Rectal smooth muscle tissue (tissue), 1 donor: ENCODE results near the gene NEGR1.

ENCODE experiments used
- H3K27ac ChIP-seq: one replicate; pipeline ENCODE4 v1.7.0; 2013; ENCODE audit warnings: low read depth, low read length, inconsistent platforms
- H3K27me3 ChIP-seq: one replicate; pipeline ENCODE4 v1.7.0; 2013; ENCODE audit warnings: low read length; ENCODE audit not compliant: control insufficient read depth, insufficient read depth
- H3K36me3 ChIP-seq: one replicate; pipeline ENCODE4 v1.7.0; 2013; ENCODE audit warnings: low read length; ENCODE audit not compliant: control insufficient read depth, insufficient read depth
- H3K4me1 ChIP-seq: one replicate; pipeline ENCODE4 v1.7.0; 2013; ENCODE audit warnings: low read length; ENCODE audit not compliant: control insufficient read depth, insufficient read depth
- H3K4me3 ChIP-seq: one replicate; pipeline ENCODE4 v1.7.0; 2013; ENCODE audit warnings: low read length
- H3K9ac ChIP-seq: one replicate; pipeline ENCODE4 v1.7.0; 2013; ENCODE audit warnings: low read length

NEGR1 gene

GRCh38 chr1:72056516-72056915, 225.8 kb downstream of the NEGR1 start:
- H3K27me3 ChIP-seq, result no peaks in the 10 kb centered on the region
- H3K36me3 ChIP-seq, result no peaks in the 10 kb centered on the region
- H3K4me1 ChIP-seq, result no peaks in the 10 kb centered on the region
- no peak overlapping the region for H3K9ac ChIP-seq
- H3K4me3 ChIP-seq, result no peak overlapping the region
- H3K27ac ChIP-seq, result no peak overlapping the region

GRCh38 chr1:72051538-72051937, 230.8 kb downstream of the NEGR1 start:
- Histone ChIP-seq H3K27ac (no peak overlapping the region), H3K9ac (no peak overlapping the region), H3K4me3 (no peak overlapping the region), H3K4me1 (no peaks in the 10 kb centered on the region), H3K36me3 (no peaks in the 10 kb centered on the region), H3K27me3 (no peaks in the 10 kb centered on the region)

GRCh38 chr1:72050551-72050950, 231.8 kb downstream of the NEGR1 start:
- Histone ChIP-seq H3K36me3 (no peaks in the 10 kb centered on the region), H3K4me3 (no peak overlapping the region), H3K4me1 (no peaks in the 10 kb centered on the region), H3K27me3 (no peaks in the 10 kb centered on the region), H3K27ac (no peak overlapping the region), H3K9ac (no peak overlapping the region)

GRCh38 chr1:72037745-72038343, 244.5 kb downstream of the NEGR1 start:
- Histone ChIP-seq H3K9ac (no peak overlapping the region), H3K4me3 (no peak overlapping the region), H3K4me1 (no peaks in the 10 kb centered on the region), H3K27me3 (no peaks in the 10 kb centered on the region), H3K36me3 (no peaks in the 10 kb centered on the region), H3K27ac (no peak overlapping the region)

GRCh38 chr1:72034827-72035226, 247.5 kb downstream of the NEGR1 start:
- no peaks in the 10 kb centered on the region for H3K4me1 ChIP-seq
- H3K4me3 ChIP-seq, result no peak overlapping the region
- H3K27me3 ChIP-seq, result no peaks in the 10 kb centered on the region
- no peaks in the 10 kb centered on the region for H3K36me3 ChIP-seq
- no peak overlapping the region for H3K9ac ChIP-seq
- H3K27ac ChIP-seq, result no peak overlapping the region

- Histone ChIP-seq H3K9ac (no peak overlapping the region), H3K27ac (no peak overlapping the region), H3K36me3 (no peaks in the 10 kb centered on the region), H3K27me3 (no peaks in the 10 kb centered on the region), H3K4me1 (no peaks in the 10 kb centered on the region), H3K4me3 (no peak overlapping the region)
These were observed 259.0 kb downstream of the NEGR1 start for GRCh38 chr1:72023063-72023930.

GRCh38 chr1:72018562-72018961, 263.8 kb downstream of the NEGR1 start:
- Histone ChIP-seq H3K27me3 (no peaks in the 10 kb centered on the region), H3K9ac (no peak overlapping the region), H3K4me3 (no peak overlapping the region), H3K36me3 (no peaks in the 10 kb centered on the region), H3K4me1 (no peaks in the 10 kb centered on the region), H3K27ac (no peak overlapping the region)

- Histone ChIP-seq H3K27me3 (no peaks in the 10 kb centered on the region), H3K27ac (no peak overlapping the region), H3K4me3 (no peak overlapping the region), H3K4me1 (no peaks in the 10 kb centered on the region), H3K36me3 (no peaks in the 10 kb centered on the region), H3K9ac (no peak overlapping the region)
These were observed 267.3 kb downstream of the NEGR1 start for GRCh38 chr1:72015006-72015405.

- Histone ChIP-seq H3K4me3 (no peak overlapping the region), H3K27ac (no peak overlapping the region), H3K9ac (no peak overlapping the region), H3K4me1 (no peaks in the 10 kb centered on the region), H3K27me3 (no peaks in the 10 kb centered on the region), H3K36me3 (no peaks in the 10 kb centered on the region)
These were observed 269.2 kb downstream of the NEGR1 start for GRCh38 chr1:72013161-72013560.

GRCh38 chr1:72011721-72012120, 270.6 kb downstream of the NEGR1 start:
- H3K4me3 ChIP-seq, result no peak overlapping the region
- no peak overlapping the region for H3K27ac ChIP-seq
- no peaks in the 10 kb centered on the region for H3K27me3 ChIP-seq
- no peak overlapping the region for H3K9ac ChIP-seq
- no peaks in the 10 kb centered on the region for H3K4me1 ChIP-seq
- no peaks in the 10 kb centered on the region for H3K36me3 ChIP-seq

- Histone ChIP-seq H3K27ac (no peak overlapping the region), H3K36me3 (no peaks in the 10 kb centered on the region), H3K9ac (no peak overlapping the region), H3K4me1 (no peaks in the 10 kb centered on the region), H3K4me3 (no peak overlapping the region), H3K27me3 (no peaks in the 10 kb centered on the region)
These were observed 272.3 kb downstream of the NEGR1 start for GRCh38 chr1:72010094-72010431.

- Histone ChIP-seq H3K9ac (no peak overlapping the region), H3K36me3 (no peaks in the 10 kb centered on the region), H3K27ac (no peak overlapping the region), H3K4me1 (no peaks in the 10 kb centered on the region), H3K27me3 (no peaks in the 10 kb centered on the region), H3K4me3 (no peak overlapping the region)
These were observed 272.9 kb downstream of the NEGR1 start for GRCh38 chr1:72009173-72010093.
